ENCODE measurements around the gene CRADD.

- TF ChIP-seq CTCF (IDR thresholded peaks at IDR 0.05) (no peak), EP300 (IDR thresholded peaks at IDR 0.05) (no peak)
Measured at GRCh38 chr12:93925585-93926205, 248.5 kb downstream of the CRADD start.
